Immature natural killer cell (primary cell): ENCODE results near the gene LYRM4. TPM values are rescaled to one million over a fixed set of nuclear protein-coding genes. Genes with fewer than 3 reads are reported as not detected.
"Not testable (repeated sequence)": the region's sequence is repeated elsewhere in the genome, so short reads cannot be mapped to it uniquely, and the experiment has no call there.

ENCODE experiments used
- DNase-seq, 3 donors: peaks; one replicate each; pipeline ENCODE4 v3.0.0; 2022; ENCODE audit warnings: mixed read lengths in 1 of 3
- H3K27ac Mint-ChIP-seq, 6 donors: one replicate each; pipeline ENCODE4 v1.8.0; 2020; ENCODE audit warnings: mixed read lengths in 6 of 6, mild to moderate bottlenecking in 5 of 6, inconsistent platforms in 4 of 6, moderate library complexity in 3 of 6
- H3K27me3 Mint-ChIP-seq, 3 donors: one replicate each; pipeline ENCODE4 v1.8.0; 2020 to 2021; ENCODE audit warnings: low read depth in 3 of 3, mild to moderate bottlenecking in 3 of 3, mixed read lengths in 3 of 3, moderate library complexity in 3 of 3, inconsistent platforms in 1 of 3
- H3K36me3 Mint-ChIP-seq, 3 donors: one replicate each; pipeline ENCODE4 v1.8.0; 2020; ENCODE audit warnings: mixed read lengths in 3 of 3, inconsistent platforms in 2 of 3, mild to moderate bottlenecking in 2 of 3
- H3K4me1 Mint-ChIP-seq, 2 donors: one replicate each; pipeline ENCODE4 v1.8.0; 2020; ENCODE audit warnings: inconsistent platforms in 2 of 2, mild to moderate bottlenecking in 2 of 2, mixed read lengths in 2 of 2, moderate library complexity in 1 of 2
- H3K4me3 Mint-ChIP-seq, 5 donors: one replicate each; pipeline ENCODE4 v1.8.0; 2020; ENCODE audit warnings: mild to moderate bottlenecking in 5 of 5, mixed read lengths in 5 of 5, inconsistent platforms in 3 of 5, moderate library complexity in 3 of 5
- H3K9me3 Mint-ChIP-seq, 6 donors: one replicate each; pipeline ENCODE4 v1.8.0; 2020; ENCODE audit warnings: mild to moderate bottlenecking in 6 of 6, mixed read lengths in 6 of 6, inconsistent platforms in 4 of 6, moderate library complexity in 3 of 6
- polyA plus RNA-seq, 3 donors: library from polyadenylated mRNA; unstranded; fragments of 300-500 nt; fragmentation: Illumina TruSeq; gene quantifications; one replicate each; pipeline ENCODE4 v1.2.3, GENCODE V29; 2021

LYRM4 gene
- polyA plus RNA-seq, 3 donors from 2014 or later: 10.5 to 23.4 (median 21.9) TPM

GRCh38 chr6:5073992-5074391, 186.8 kb downstream of the LYRM4 start:
- Mint-ChIP-seq H3K36me3 (no peaks in the 10 kb centered on the region), H3K4me1 (peaks cover 5 to 6% of the 10 kb centered on the region in 2 donors), H3K4me3 (no peak overlapping the region), H3K9me3 (no peaks in the 10 kb centered on the region), H3K27me3 (peaks cover 2 to 17% (median 5%) of the 10 kb centered on the region in 3 donors), H3K27ac (no peak overlapping the region)
- DNase-seq: no peak

- peaks cover 2 to 17% (median 5%) of the 10 kb centered on the region in 3 donors for H3K27me3 Mint-ChIP-seq
- no peak for DNase-seq
- no peaks in the 10 kb centered on the region for H3K9me3 Mint-ChIP-seq
- no peak overlapping the region for H3K27ac Mint-ChIP-seq
- no peak overlapping the region for H3K4me3 Mint-ChIP-seq
- H3K4me1 Mint-ChIP-seq: peaks cover 5 to 6% of the 10 kb centered on the region in 2 donors
- H3K36me3 Mint-ChIP-seq: no peaks in the 10 kb centered on the region
These were observed 188.3 kb downstream of the LYRM4 start for GRCh38 chr6:5072440-5072839.

- Mint-ChIP-seq H3K36me3 (no peaks in the 10 kb centered on the region), H3K4me1 (peaks cover 5 to 6% of the 10 kb centered on the region in 2 donors), H3K27ac (no peak overlapping the region), H3K4me3 (no peak overlapping the region), H3K9me3 (no peaks in the 10 kb centered on the region), H3K27me3 (peaks cover 2 to 17% (median 5%) of the 10 kb centered on the region in 3 donors)
- no peak for DNase-seq
These were observed 189.5 kb downstream of the LYRM4 start for GRCh38 chr6:5071216-5071615.

GRCh38 chr6:5068153-5068751, 192.5 kb downstream of the LYRM4 start:
- Mint-ChIP-seq H3K27me3 (peaks cover 0 to 10% (median 2%) of the 10 kb centered on the region in 3 donors), H3K27ac (no peak overlapping the region), H3K4me3 (no peak overlapping the region), H3K4me1 (peaks cover 5 to 6% of the 10 kb centered on the region in 2 donors), H3K36me3 (no peaks in the 10 kb centered on the region), H3K9me3 (no peaks in the 10 kb centered on the region)
- DNase-seq: no peak

- Mint-ChIP-seq H3K27me3 (peaks cover 0 to 10% (median 4%) of the 10 kb centered on the region in 3 donors), H3K27ac (no peak overlapping the region), H3K36me3 (no peaks in the 10 kb centered on the region), H3K4me3 (no peak overlapping the region), H3K4me1 (peaks cover 2 to 3% of the 10 kb centered on the region in 2 donors), H3K9me3 (no peaks in the 10 kb centered on the region)
- DNase-seq: no peak
These were observed 193.4 kb downstream of the LYRM4 start for GRCh38 chr6:5067305-5067704.

GRCh38 chr6:5066456-5067093, 194.2 kb downstream of the LYRM4 start:
- no peak overlapping the region for H3K27ac Mint-ChIP-seq
- H3K4me3 Mint-ChIP-seq: no peak overlapping the region
- H3K36me3 Mint-ChIP-seq: no peaks in the 10 kb centered on the region
- H3K9me3 Mint-ChIP-seq: no peaks in the 10 kb centered on the region
- H3K27me3 Mint-ChIP-seq: peaks cover 0 to 5% (median 3%) of the 10 kb centered on the region in 3 donors
- no peaks in the 10 kb centered on the region for H3K4me1 Mint-ChIP-seq
- DNase-seq: no peak

- no peaks in the 10 kb centered on the region for H3K36me3 Mint-ChIP-seq
These were observed 197.1 kb downstream of the LYRM4 start for GRCh38 chr6:5063617-5064016.

GRCh38 chr6:5061152-5061551, 199.6 kb downstream of the LYRM4 start:
- no peak for DNase-seq
- Mint-ChIP-seq H3K4me3 (no peak overlapping the region), H3K4me1 (no peaks in the 10 kb centered on the region), H3K27me3 (peaks cover 2 to 5% (median 5%) of the 10 kb centered on the region in 3 donors), H3K9me3 (no peaks in the 10 kb centered on the region), H3K27ac (no peak overlapping the region), H3K36me3 (no peaks in the 10 kb centered on the region)

More at GRCh38 chr6:5063617-5064016, 197.1 kb downstream of the LYRM4 start:
- H3K4me1 Mint-ChIP-seq: no peaks in the 10 kb centered on the region
- H3K27ac Mint-ChIP-seq: no peak overlapping the region
- H3K27me3 Mint-ChIP-seq: peaks cover 0 to 5% (median 0%) of the 10 kb centered on the region in 3 donors
- DNase-seq: no peak
- no peaks in the 10 kb centered on the region for H3K9me3 Mint-ChIP-seq
- H3K4me3 Mint-ChIP-seq: no peak overlapping the region

GRCh38 chr6:5060439-5060838, 200.3 kb downstream of the LYRM4 start:
- DNase-seq, H3K4me3 Mint-ChIP-seq, H3K4me1 Mint-ChIP-seq, H3K9me3 Mint-ChIP-seq, H3K27me3 Mint-ChIP-seq, H3K36me3 Mint-ChIP-seq, H3K27ac Mint-ChIP-seq: not testable (repeated sequence)

- no peak for DNase-seq
- no peak overlapping the region for H3K4me3 Mint-ChIP-seq
- H3K27ac Mint-ChIP-seq: no peak overlapping the region
- no peaks in the 10 kb centered on the region for H3K36me3 Mint-ChIP-seq
- H3K9me3 Mint-ChIP-seq: no peaks in the 10 kb centered on the region
- H3K27me3 Mint-ChIP-seq: peaks cover 2 to 6% (median 5%) of the 10 kb centered on the region in 3 donors
- H3K4me1 Mint-ChIP-seq: no peaks in the 10 kb centered on the region
These were observed 201.5 kb downstream of the LYRM4 start for GRCh38 chr6:5059036-5059896.

Other genes starting within 250 kb of the LYRM4 start
- not detected for gene PPP1R3G, start 175.6 kb downstream of the LYRM4 start, polyA plus RNA-seq
- gene FARS2, start 563 bp upstream of the LYRM4 start, polyA plus RNA-seq: 10 to 100 TPM; 30.5 to 41.0 (median 40.2) TPM